MCF 10A (cell line): Measurements from ENCODE around the gene P4HA1. TPM values are rescaled to one million over a fixed set of nuclear protein-coding genes. Genes with fewer than 3 reads are reported as not detected.

Experiments used
- BruUV-seq: library from RNA; stranded (reverse); fragments of 400-500 nt; replicated peaks from 2 replicates; lab custom pipeline; 2021; lab: Mats Ljungman, UMichigan
- CTCF ChIA-PET: fragments of 300-600 bp; sonication (Branson Sonifier 250); formaldehyde crosslinking; extraction: SDS; loops from one replicate; lab custom pipeline; 2021; ENCODE audit warnings: antibody characterized with exemption, inconsistent platforms; lab: Yijun Ruan, JAX
- POLR2A ChIA-PET: fragments of 300-600, 350-650 bp; sonication (Branson Sonifier 250); formaldehyde crosslinking; extraction: SDS; loops from one replicate; lab custom pipeline; 2020; ENCODE audit warnings: antibody characterized with exemption, inconsistent platforms; lab: Yijun Ruan, JAX
- DNase-seq: peaks from one replicate; pipeline ENCODE4 v3.0.0-alpha.2; 2018; ENCODE audit not compliant: unreplicated experiment
- H3K27ac Mint-ChIP-seq: one replicate; pipeline ENCODE4 v1.8.0; 2022; ENCODE audit warnings: mild to moderate bottlenecking, low read depth, mixed read lengths; ENCODE audit not compliant: unreplicated experiment
- H3K27me3 Mint-ChIP-seq: one replicate; pipeline ENCODE4 v1.8.0; 2022; ENCODE audit warnings: mixed read lengths; ENCODE audit not compliant: insufficient read depth, unreplicated experiment
- H3K36me3 Mint-ChIP-seq: one replicate; pipeline ENCODE4 v1.8.0; 2022; ENCODE audit warnings: mild to moderate bottlenecking, moderate library complexity, mixed read lengths; ENCODE audit not compliant: insufficient read depth, unreplicated experiment
- H3K4me1 Mint-ChIP-seq: one replicate; pipeline ENCODE4 v1.8.0; 2022; ENCODE audit warnings: mixed read lengths; ENCODE audit not compliant: insufficient read depth, unreplicated experiment
- H3K4me3 Mint-ChIP-seq: one replicate; pipeline ENCODE4 v1.8.0; 2022; ENCODE audit warnings: mild to moderate bottlenecking, moderate library complexity, mixed read lengths; ENCODE audit not compliant: unreplicated experiment
- H3K9me3 Mint-ChIP-seq: one replicate; pipeline ENCODE4 v1.8.0; 2022; ENCODE audit warnings: mixed read lengths; ENCODE audit not compliant: unreplicated experiment
- intact Hi-C: fragments of 100-400 bp; cut with micrococcal nuclease; formaldehyde crosslinking; loops from 2 replicates; pipeline ENCODE4 v1.14.1; 2022
- total RNA-seq: library from RNA; stranded (reverse); gene quantifications from 2 replicates; pipeline ENCODE4 v1.2.3, GENCODE V29; 2022
- TF ChIP-seq, protein P1 (sequence below): fragments of 200-600 bp; IDR thresholded peaks from one replicate; pipeline ENCODE4 v1.8.0; 2022; ENCODE audit warnings: antibody characterized with exemption, mild to moderate bottlenecking; ENCODE audit not compliant: unreplicated experiment

P4HA1 gene
- total RNA-seq, 1 experiment from 2014 or later = 23.9 TPM

DNA sequence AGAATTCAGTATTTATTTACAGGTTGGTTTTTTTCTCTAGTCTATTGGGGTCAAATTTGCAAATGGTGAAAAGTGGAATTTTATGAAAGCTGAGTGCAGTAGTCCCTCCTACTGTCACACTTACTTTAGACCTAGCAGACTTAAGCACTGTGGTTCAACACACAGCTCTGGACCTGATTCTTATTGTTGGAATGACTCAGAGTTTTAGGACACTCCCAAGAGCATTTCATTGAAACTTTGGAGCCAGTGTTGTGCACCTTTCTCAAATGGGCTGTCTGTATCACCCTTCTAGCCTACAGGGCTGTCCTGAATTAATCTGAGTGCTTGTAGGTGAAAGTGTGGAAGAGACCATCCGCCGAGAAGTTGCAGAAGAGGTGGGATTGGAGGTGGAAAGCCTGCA, 29.7 kb upstream of the P4HA1 start:
- ChIA-PET POLR2A (interaction anchor here (0.7 kb wide), 1 partner anchor 31 kb away, joined by 4 read pairs; no protein-coding TSS in a partner anchor), CTCF (interaction anchor here (3.0 kb wide), 1 partner anchor 33 kb away, joined by 11 read pairs; no protein-coding TSS in a partner anchor)
- no peaks in the 10 kb centered on the region for H3K27me3 Mint-ChIP-seq
- H3K4me1 Mint-ChIP-seq = no peaks in the 10 kb centered on the region
- no peak overlapping the region for H3K27ac Mint-ChIP-seq
- H3K4me3 Mint-ChIP-seq = no peak overlapping the region
- TF ChIP-seq, protein P1, sequence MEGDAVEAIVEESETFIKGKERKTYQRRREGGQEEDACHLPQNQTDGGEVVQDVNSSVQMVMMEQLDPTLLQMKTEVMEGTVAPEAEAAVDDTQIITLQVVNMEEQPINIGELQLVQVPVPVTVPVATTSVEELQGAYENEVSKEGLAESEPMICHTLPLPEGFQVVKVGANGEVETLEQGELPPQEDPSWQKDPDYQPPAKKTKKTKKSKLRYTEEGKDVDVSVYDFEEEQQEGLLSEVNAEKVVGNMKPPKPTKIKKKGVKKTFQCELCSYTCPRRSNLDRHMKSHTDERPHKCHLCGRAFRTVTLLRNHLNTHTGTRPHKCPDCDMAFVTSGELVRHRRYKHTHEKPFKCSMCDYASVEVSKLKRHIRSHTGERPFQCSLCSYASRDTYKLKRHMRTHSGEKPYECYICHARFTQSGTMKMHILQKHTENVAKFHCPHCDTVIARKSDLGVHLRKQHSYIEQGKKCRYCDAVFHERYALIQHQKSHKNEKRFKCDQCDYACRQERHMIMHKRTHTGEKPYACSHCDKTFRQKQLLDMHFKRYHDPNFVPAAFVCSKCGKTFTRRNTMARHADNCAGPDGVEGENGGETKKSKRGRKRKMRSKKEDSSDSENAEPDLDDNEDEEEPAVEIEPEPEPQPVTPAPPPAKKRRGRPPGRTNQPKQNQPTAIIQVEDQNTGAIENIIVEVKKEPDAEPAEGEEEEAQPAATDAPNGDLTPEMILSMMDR = no peak
- intact Hi-C loops = no loop called here
- DNase-seq = peak; percentile 4
- peaks cover 70% of the 10 kb centered on the region for H3K36me3 Mint-ChIP-seq
- no TSS peak for BruUV-seq
- no peaks in the 10 kb centered on the region for H3K9me3 Mint-ChIP-seq

DNA sequence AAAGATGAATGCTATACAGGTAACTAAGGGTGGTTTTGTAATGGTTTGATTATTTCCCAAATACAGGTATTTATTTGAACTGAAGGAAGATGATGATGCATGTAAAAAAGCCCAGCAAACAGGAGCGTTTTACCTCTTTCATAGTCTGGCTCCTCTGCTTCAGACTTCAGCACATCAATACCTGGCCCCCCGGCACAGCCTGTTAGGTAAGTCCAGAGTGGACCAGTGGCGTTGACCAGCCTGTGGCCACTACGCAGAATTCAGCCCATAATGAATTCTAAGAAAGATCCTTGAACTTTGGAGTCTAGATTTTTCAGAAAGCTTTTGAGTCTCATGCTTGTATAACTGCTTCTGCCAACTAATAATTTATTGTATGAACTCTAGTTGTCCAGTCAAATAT, 23.3 kb upstream of the P4HA1 start:
- H3K27ac Mint-ChIP-seq = peak overlapping the region; percentile 14
- no peaks in the 10 kb centered on the region for H3K27me3 Mint-ChIP-seq
- TF ChIP-seq, protein P1 = no peak
- CTCF ChIA-PET = no interaction called here
- DNase-seq = no peak
- H3K4me3 Mint-ChIP-seq = no peak overlapping the region
- H3K4me1 Mint-ChIP-seq = peaks cover 5% of the 10 kb centered on the region
- H3K36me3 Mint-ChIP-seq = peaks cover 33% of the 10 kb centered on the region
- POLR2A ChIA-PET = interaction anchor here (7.8 kb wide), 1 partner anchor 24 kb away, joined by 64 read pairs; the partner anchor contains the start of gene P4HA1
- no TSS peak for BruUV-seq
- H3K9me3 Mint-ChIP-seq = no peaks in the 10 kb centered on the region
- intact Hi-C loops = no loop called here

DNA sequence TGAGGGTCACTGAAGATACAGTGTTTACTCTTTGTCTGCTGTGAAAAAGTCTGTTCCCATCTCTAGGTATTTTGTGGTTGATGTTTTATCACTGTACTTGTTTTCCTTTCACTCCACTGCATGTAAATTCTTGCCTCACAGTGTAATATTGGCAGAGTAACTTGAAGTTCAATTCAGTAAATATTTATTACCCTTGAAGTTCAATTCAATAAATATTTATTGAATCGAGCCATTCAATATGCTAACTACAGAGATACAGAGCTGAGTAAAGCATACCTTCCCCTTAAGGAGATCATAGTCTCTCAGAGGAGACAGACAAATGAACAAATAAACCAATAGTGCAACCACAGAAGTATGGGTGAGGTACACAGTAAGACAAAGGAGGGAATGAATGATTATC, 22.8 kb upstream of the P4HA1 start:
- Mint-ChIP-seq H3K36me3 (peaks cover 28% of the 10 kb centered on the region), H3K27me3 (no peaks in the 10 kb centered on the region), H3K4me3 (no peak overlapping the region), H3K9me3 (no peaks in the 10 kb centered on the region), H3K27ac (peak overlapping the region; percentile 14), H3K4me1 (peaks cover 5% of the 10 kb centered on the region)
- POLR2A ChIA-PET = interaction anchor here (7.8 kb wide), 1 partner anchor 24 kb away, joined by 64 read pairs; the partner anchor contains the start of gene P4HA1
- no TSS peak for BruUV-seq
- intact Hi-C loops = no loop called here
- TF ChIP-seq, protein P1 = no peak
- DNase-seq = no peak
- CTCF ChIA-PET = no interaction called here

DNA sequence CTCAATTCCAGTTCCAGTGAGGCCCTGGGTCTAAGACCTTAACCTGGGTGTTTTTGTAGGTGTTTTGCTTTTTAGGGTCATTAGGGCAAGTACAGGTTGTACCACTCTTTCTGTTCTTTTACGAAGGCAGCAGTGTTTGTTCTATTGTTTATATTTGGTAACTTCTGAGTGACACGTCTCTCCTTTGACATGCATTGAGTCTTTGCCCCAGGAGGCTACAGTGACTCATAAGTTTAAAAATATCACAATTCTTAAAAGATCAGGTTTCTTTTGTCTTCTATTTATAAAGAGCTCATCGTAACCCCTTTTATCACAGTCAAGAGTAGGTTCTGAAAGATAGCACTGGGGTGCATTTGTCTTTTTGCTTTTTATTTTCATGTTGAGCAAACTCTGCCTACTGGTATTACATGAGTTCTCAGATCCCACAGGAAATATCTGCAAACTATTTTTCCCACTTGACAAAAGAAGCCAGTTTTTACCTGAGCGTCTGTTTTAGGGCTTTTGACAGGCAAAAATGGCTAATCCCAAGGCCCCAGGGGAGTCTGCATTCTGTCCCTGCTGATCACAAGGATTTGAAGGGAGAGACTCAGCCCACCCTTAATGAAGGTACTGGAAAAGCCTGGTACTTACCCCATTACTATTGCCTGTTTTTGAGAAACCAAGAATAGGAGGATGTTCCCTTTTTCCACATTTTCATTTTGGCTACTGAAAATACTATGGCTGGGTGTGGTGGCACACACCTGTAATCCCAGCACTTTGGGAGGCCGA, 21.5 kb upstream of the P4HA1 start:
- TF ChIP-seq, protein P1 = no peak
- CTCF ChIA-PET = interaction anchor here (1.2 kb wide), 1 partner anchor 41 kb away, joined by 3 read pairs; no protein-coding TSS in a partner anchor
- BruUV-seq = no TSS peak
- Mint-ChIP-seq H3K27me3 (no peaks in the 10 kb centered on the region), H3K4me1 (peaks cover 12% of the 10 kb centered on the region), H3K27ac (peak overlapping the region; percentile 77), H3K9me3 (no peaks in the 10 kb centered on the region), H3K4me3 (peak overlapping the region; percentile 39), H3K36me3 (peaks cover 18% of the 10 kb centered on the region)
- DNase-seq = peak; percentile 83
- intact Hi-C loops = no loop called here
- POLR2A ChIA-PET = interaction anchor here (0.6 to 7.8 kb wide), 5 partner anchors 8 to 49 kb away, joined by 3 to 64 read pairs (median 4); partner anchors contain the start of genes NUDT13 and P4HA1
